ENCODE measurements around the gene EVI5. TPM values are rescaled to one million over a fixed set of nuclear protein-coding genes. Genes with fewer than 3 reads are reported as not detected.

Gene EVI5
- total RNA-seq, 1 donor from 2014 or later = 9.6 TPM

- TF ChIP-seq, protein P1, sequence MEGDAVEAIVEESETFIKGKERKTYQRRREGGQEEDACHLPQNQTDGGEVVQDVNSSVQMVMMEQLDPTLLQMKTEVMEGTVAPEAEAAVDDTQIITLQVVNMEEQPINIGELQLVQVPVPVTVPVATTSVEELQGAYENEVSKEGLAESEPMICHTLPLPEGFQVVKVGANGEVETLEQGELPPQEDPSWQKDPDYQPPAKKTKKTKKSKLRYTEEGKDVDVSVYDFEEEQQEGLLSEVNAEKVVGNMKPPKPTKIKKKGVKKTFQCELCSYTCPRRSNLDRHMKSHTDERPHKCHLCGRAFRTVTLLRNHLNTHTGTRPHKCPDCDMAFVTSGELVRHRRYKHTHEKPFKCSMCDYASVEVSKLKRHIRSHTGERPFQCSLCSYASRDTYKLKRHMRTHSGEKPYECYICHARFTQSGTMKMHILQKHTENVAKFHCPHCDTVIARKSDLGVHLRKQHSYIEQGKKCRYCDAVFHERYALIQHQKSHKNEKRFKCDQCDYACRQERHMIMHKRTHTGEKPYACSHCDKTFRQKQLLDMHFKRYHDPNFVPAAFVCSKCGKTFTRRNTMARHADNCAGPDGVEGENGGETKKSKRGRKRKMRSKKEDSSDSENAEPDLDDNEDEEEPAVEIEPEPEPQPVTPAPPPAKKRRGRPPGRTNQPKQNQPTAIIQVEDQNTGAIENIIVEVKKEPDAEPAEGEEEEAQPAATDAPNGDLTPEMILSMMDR (conservative IDR thresholded peaks at IDR 0.05; ENCODE audit: low read depth, low read length) = no peak
- no peak for DNase-seq (ENCODE audit: low read depth)
These were observed 89.8 kb downstream of the EVI5 start for GRCh38 chr1:92695104-92695503.

GRCh38 chr1:92691925-92692324 is 93.0 kb downstream of the EVI5 start:
- TF ChIP-seq, protein P1 (conservative IDR thresholded peaks at IDR 0.05; ENCODE audit: low read depth, low read length) = no peak
- no peak overlapping the region for H3K4me3 ChIP-seq (ENCODE audit: low read depth, low read length)
- no peak for DNase-seq (ENCODE audit: low read depth)

More at GRCh38 chr1:92695104-92695503, 89.8 kb downstream of the EVI5 start:
- H3K4me3 ChIP-seq (ENCODE audit: low read depth, low read length) = no peak overlapping the region

DNA sequence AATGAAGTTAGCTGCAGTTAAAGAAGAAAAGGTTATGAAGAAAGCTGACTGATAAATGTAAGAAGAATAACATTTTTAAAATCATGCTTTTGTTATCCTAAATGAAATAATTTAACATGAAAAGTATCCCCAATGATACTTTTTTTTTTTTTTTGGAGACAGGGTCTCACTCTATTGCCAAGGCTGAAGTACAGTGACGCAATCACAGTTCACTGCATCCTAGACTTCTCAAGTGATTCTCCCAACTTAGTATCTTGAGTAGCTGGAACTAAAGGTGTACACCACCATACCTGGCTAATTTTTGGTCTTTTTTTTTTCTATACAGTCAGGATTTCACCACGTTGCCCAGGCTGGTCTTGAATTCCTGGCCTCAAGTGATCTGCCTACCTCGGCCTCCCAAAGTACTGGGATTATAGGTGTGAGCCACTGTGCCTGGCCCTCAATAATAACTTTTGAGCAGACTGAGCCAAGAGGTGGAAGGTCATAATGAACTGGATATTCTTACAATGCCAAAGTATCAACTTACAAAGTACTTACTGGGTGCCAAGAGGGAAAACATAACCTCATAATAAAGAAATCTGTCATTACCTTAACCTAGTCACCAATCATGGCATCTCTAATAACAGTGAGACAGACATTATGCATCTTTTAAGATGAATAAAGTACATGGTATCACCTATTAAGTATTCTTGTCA is 94.5 kb downstream of the EVI5 start:
- DNase-seq (ENCODE audit: low read depth) = no peak
- no peak overlapping the region for H3K4me3 ChIP-seq (ENCODE audit: low read depth, low read length)
- TF ChIP-seq, protein P1 (conservative IDR thresholded peaks at IDR 0.05; ENCODE audit: low read depth, low read length) = no peak

GRCh38 chr1:92679980-92680379 is 104.9 kb downstream of the EVI5 start:
- no peak for DNase-seq (ENCODE audit: low read depth)
- TF ChIP-seq, protein P1 (conservative IDR thresholded peaks at IDR 0.05; ENCODE audit: low read depth, low read length) = no peak
- no peak overlapping the region for H3K4me3 ChIP-seq (ENCODE audit: low read depth, low read length)

- no peak for DNase-seq (ENCODE audit: low read depth)
- TF ChIP-seq, protein P1 (conservative IDR thresholded peaks at IDR 0.05; ENCODE audit: low read depth, low read length) = no peak
- no peak overlapping the region for H3K4me3 ChIP-seq (ENCODE audit: low read depth, low read length)
These were observed 121.1 kb downstream of the EVI5 start for GRCh38 chr1:92663775-92664174.

DNA sequence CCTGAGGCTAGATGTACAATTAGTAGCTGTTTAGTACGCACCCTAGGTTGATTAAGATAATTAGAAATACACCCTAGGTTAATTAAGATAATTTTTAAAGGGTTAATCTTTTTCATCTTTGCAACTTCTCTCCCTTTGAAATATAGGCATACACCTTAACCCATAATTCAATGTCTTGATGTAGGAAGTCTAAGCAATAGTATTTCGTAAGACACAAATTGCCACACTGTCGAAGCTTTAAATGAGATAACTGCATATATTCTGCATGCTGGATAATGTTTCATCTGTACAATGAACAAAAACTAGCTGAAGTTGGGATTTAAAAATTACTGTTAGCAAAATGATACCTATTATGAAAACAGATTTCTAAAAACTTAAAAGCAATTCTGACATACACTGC is 122.9 kb downstream of the EVI5 start:
- no peak for DNase-seq (ENCODE audit: low read depth)
- TF ChIP-seq, protein P1 (conservative IDR thresholded peaks at IDR 0.05; ENCODE audit: low read depth, low read length) = no peak
- H3K4me3 ChIP-seq (ENCODE audit: low read depth, low read length) = no peak overlapping the region

GRCh38 chr1:92657701-92658100 is 127.2 kb downstream of the EVI5 start:
- DNase-seq (ENCODE audit: low read depth) = no peak
- no peak overlapping the region for H3K4me3 ChIP-seq (ENCODE audit: low read depth, low read length)
- TF ChIP-seq, protein P1 (conservative IDR thresholded peaks at IDR 0.05; ENCODE audit: low read depth, low read length) = no peak
